COLO829 (cell line): Measurements from ENCODE around the gene MKNK1.

Experiments used
- DNase-seq: peaks from one replicate; pipeline ENCODE4 v3.0.0; 2012; ENCODE audit warnings: low spot score

The MKNK1 gene

GRCh38 chr1:46595127-46595526 is 8.9 kb downstream of the MKNK1 start:
- DNase-seq: no peak

- no peak for DNase-seq
Measured at GRCh38 chr1:46594063-46594462, 10.0 kb downstream of the MKNK1 start.

GRCh38 chr1:46592823-46593222 is 11.2 kb downstream of the MKNK1 start:
- no peak for DNase-seq

GRCh38 chr1:46589529-46589928 is 14.5 kb downstream of the MKNK1 start:
- no peak for DNase-seq

- DNase-seq: no peak
Measured at GRCh38 chr1:46587069-46587468, 17.0 kb downstream of the MKNK1 start.

DNA sequence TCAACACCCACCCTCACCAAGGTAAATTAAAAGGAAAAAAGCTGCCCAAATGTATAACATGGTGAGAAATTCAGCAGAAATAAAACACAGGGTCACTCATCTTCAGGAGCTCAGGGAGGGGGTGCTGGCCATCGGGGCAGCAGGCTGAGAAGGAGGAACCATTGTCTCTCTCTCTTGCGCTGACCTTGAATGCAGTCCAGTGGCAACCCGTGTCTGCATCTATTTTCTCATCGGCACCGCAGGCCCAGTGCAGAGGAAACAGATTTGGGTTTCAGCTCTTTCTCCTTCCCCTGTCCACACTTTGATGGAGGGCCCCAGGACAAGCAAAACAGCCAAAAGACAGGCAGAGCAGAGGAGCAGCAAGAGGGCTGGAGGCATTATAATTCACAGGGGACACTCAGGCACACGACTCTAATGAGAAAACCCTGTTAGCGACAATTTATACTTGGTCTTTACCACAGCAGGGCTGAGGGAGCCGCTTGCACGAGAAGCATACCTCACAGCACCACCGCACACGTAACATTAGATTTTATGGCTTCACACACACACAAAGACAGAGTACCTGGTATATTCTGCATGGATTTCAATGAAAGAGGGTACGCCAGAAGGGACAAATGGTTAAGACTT is 18.6 kb downstream of the MKNK1 start:
- no peak for DNase-seq

GRCh38 chr1:46583494-46583893 is 20.6 kb downstream of the MKNK1 start:
- no peak for DNase-seq

GRCh38 chr1:46582972-46583371 is 21.1 kb downstream of the MKNK1 start:
- DNase-seq: no peak

DNA sequence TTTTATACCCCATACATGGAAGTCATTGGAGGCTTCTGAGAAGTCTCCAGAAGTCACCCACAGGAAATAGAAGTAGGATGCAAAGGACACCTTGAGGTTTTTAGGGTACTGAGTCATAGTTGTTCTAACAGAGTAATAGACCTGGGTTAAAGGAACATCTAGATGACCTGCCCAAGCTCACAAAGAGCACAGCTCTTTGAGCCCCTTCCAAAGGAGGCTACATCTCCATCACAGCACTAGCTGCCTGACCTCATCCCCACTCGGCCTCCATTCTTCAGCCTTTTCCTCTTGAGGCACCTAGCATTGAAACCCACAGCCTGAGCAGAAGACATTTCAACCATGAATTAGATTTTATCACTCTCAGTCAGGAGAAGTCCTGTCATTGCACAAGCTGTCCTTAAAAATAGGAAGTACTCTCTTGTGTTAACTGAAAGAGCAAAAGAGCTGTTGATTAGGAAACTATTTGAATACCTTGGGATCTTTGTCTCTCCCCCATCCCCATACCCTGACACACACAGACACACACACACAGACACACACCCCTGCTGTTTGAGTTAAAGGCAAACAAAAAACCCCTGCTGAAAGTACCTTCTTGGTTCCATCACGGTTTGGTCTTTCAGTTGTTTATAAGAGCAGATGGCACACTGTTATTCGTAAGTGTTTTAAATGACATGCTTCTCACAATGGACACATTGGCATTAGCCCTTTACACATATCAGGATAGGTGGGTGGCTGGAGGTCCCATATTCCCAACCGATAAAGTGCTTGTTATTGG is 22.2 kb downstream of the MKNK1 start:
- DNase-seq: no peak

GRCh38 chr1:46580140-46580903 is 23.7 kb downstream of the MKNK1 start:
- no peak for DNase-seq

- no peak for DNase-seq
Measured at GRCh38 chr1:46577671-46578070, 26.4 kb downstream of the MKNK1 start.

GRCh38 chr1:46576596-46576995 is 27.5 kb downstream of the MKNK1 start:
- no peak for DNase-seq

GRCh38 chr1:46575778-46576177 is 28.3 kb downstream of the MKNK1 start:
- DNase-seq: no peak

- DNase-seq: no peak
Measured at GRCh38 chr1:46575300-46575699, 28.8 kb downstream of the MKNK1 start.

DNA sequence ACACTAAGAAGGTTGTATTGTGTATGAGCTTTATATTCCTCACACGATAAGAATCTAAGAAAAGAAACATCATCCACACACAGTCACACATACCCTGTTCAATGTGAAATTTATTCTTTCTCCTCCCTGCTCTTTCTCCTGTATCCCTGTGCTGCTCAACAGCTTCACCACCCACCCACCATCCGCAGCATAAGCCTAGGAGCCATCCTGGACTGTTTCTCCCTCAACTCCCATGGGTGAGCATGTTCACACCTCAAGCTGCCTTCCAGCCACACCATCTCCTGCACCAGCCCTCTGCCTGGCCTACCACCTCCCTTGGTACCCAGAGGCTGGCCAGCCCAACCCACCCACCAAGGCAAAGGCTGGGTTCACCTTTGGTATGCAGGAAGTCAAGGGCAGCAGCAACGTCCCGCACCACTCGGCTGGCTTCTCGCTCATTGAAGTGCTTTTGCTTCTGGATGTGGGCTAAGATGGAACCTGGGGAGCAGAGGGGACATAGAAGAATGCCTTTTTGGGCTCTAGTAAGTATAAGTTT is 32.3 kb downstream of the MKNK1 start:
- no peak for DNase-seq

DNA sequence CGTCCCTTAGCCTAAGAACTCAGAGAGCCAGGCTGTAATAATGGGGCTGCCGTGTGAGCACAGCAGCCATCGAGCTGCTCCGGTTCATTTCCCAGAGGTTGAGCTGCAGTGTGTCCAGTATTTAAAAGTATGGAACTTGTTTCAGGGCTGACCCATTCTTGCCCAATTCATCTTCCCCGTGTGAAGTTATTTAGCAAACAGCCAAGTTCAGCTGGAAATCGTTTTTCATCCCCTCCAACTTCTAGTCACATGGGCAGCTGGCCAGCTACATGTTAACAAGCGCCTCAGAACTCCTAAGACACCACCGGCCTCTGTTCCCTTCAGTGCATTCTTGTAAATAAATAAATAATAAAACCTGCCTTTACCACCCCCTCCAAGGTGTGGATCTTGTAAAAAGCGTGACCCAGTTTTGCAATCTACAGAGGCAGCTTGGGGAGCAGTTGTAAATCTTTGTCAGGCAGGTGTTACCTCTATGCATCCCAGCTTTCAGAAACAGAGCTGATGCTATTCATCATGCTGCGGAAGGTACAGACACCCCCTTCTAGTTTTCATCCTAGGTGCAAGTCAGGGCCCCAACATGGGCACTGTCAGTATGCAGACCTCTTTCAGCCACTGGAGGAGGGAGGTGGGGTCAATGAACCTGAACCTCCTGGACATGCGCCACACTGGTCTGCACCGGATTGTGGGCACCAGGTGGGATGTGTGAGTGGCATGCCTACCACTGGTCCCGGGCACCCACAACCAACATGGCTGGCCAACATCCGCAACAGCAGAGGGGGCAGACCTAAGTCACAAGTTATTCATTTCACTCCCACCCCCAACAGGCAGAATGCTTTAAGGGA is 34.0 kb downstream of the MKNK1 start:
- DNase-seq: no peak

DNA sequence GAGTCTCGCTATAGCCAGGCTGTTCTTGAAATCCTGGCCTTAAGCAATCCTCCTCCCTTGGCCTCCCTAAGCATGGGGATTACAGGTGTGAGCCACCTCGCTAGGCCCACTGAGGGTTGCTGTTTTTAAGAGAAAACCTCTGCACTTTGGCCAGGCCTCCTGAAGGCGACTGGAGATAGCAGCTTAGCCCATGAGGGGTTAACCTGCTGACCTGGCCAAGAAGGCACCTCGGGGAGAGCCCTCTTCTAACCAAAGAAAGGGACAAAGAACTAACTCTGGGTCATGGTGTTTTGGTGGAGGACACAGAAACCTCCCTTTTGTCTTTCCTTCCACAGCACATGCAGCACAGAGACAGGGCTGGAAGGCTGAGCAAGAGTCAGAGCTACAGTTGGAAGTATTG is 35.0 kb downstream of the MKNK1 start:
- no peak for DNase-seq

DNA sequence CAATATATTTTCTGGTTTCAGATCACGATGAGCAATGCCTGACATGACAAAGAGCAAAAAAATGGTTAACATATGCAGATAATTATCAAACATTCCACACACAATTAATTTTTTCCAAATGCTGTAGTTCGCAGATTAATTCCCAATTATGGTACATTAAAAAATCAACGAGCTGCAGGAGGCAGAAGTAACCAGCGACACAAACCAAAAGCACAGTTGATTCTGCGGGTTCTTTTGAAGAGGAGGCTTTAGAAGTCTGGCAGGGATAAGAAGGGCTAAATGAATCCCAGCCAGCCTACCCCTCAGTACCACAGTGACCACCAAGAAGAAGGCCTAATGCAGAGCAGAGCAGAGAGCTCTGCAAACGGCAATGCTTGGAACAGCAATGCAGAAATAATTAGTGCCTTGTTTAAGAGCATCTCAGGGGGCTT is 35.6 kb downstream of the MKNK1 start:
- DNase-seq: no peak

DNA sequence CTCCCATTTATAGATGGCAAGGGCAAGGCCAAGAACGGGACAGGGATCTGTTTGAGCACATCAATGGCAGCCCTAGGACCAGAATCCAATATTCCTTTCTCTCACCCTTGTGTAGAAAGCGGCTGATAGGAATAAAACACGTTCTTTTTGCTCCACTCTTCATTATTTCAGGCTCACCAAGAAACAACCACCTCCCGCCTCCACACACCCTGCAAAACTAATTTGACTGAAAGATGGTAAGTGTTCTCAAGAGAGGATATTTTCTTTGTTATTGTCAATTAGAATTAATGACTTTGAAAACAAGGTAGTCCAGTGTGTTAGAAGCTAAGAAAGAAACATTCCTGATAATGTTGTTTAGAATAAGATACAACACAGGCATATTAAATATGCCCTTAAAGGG is 40.7 kb downstream of the MKNK1 start:
- DNase-seq: no peak

GRCh38 chr1:46562498-46562897 is 41.6 kb downstream of the MKNK1 start:
- no peak for DNase-seq

- no peak for DNase-seq
Measured at GRCh38 chr1:46558966-46559365, 45.1 kb downstream of the MKNK1 start.
